ENCODE measurements around the gene ZNF141. TPM values are rescaled to one million over a fixed set of nuclear protein-coding genes. Genes with fewer than 3 reads are reported as not detected.
"Not testable (repeated sequence)": the region's sequence is repeated elsewhere in the genome, so short reads cannot be mapped to it uniquely, and the experiment has no call there.

The ZNF141 gene
- total RNA-seq, result 25.4 and 27.0 TPM in 2 replicates

DNA sequence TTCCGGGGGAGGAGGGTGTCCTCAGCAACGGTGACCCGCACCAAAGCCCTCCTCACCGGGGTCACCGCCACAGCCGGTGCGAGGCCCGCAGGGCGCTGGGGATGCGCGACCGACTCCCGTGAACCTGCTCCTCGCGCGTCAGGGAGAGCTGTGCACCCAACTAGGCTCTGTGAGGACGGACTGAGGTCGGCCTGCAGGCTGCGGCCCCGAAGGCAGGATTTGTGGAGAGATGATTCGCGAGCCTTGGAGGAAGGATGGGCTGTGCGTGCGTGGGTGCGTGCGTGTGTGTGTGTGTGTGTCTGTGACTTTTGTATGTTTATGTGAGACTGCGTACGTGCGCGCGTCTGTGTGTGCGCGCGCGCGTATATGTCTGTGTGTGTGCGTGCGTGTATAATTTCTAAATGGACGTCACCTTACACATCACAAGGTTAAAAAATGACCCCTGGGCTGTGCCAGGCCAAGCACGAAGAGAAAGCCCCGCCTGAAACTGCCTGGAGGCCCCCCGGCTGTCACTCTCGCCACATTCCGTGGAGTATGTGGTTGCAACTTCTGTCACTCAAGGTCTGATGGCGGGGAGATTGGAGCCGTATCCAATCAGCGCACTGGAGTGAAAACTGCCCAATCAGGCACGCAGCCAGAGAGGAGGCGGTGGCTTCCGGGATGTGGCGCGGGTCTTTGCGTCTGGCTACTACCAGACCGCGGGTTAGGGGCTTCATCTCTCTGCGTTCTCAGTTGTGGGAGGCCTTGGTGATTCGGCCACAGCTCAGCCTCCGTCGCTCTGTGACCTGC, at the start of gene ZNF141:
Gene ZNF141, plus strand, starts transcription at position 672 of the 789 bp plus-strand sequence. CDS start 170 bp downstream, outside the sequence.
- peaks cover 54% of the 10 kb centered on the region for H3K36me3 Mint-ChIP-seq (ENCODE audit: low read depth)
- peak; percentile 97 for DNase-seq

GRCh38 chr4:288891-289290, 48.7 kb upstream of the ZNF141 start:
- H3K27me3 Mint-ChIP-seq, result no peaks in the 10 kb centered on the region
- no peaks in the 10 kb centered on the region for H3K4me1 Mint-ChIP-seq
- DNase-seq, result no peak
- no peak overlapping the region for H3K4me3 Mint-ChIP-seq
- no peak overlapping the region for H3K27ac Mint-ChIP-seq
- H3K9me3 Mint-ChIP-seq, result peaks cover 5% of the 10 kb centered on the region
- H3K36me3 Mint-ChIP-seq (ENCODE audit: low read depth), result no peaks in the 10 kb centered on the region
- intact Hi-C loops (cut with micrococcal nuclease), result no loop called here

More for the DNA sequence above, at the start of gene ZNF141:
- Mint-ChIP-seq H3K4me3 (peak within 1 kb of the TSS; percentile 99), H3K4me1 (peaks cover 14% of the 10 kb centered on the region), H3K27ac (peak within 1 kb of the TSS; percentile 100), H3K9me3 (peaks cover 26% of the 10 kb centered on the region), H3K27me3 (peaks cover 2% of the 10 kb centered on the region)
- intact Hi-C loops (cut with micrococcal nuclease), result loop anchor here (1.0 to 5.0 kb wide), 8 partner anchors 95 to 910 kb away; partner anchors contain the start of genes ATP5ME, CTBP1, MYL5 and PIGG

DNA sequence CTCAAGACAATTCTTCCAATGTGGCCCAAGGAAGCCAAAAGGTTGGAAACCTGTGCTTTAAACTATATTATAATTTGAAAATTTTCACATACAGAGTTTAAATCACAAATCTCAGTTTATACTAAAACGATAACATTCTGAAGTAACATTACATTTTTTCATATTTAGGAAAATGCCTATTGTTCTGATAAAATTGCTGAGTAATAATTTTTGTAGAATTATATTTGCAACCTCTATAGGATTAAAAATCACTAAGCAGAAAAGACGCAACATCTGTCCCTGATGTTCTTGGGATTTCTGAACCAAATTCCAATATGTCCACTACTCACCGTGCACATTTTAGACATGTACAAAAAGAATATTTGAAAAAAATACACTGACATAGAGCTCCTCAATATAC, 42.9 kb upstream of the ZNF141 start:
- DNase-seq, result no peak
- intact Hi-C loops (cut with micrococcal nuclease), result no loop called here
- no peak overlapping the region for H3K27ac Mint-ChIP-seq
- no peaks in the 10 kb centered on the region for H3K4me1 Mint-ChIP-seq
- no peak overlapping the region for H3K4me3 Mint-ChIP-seq
- no peaks in the 10 kb centered on the region for H3K27me3 Mint-ChIP-seq
- H3K9me3 Mint-ChIP-seq, result peaks cover 16% of the 10 kb centered on the region
- no peaks in the 10 kb centered on the region for H3K36me3 Mint-ChIP-seq (ENCODE audit: low read depth)

DNA sequence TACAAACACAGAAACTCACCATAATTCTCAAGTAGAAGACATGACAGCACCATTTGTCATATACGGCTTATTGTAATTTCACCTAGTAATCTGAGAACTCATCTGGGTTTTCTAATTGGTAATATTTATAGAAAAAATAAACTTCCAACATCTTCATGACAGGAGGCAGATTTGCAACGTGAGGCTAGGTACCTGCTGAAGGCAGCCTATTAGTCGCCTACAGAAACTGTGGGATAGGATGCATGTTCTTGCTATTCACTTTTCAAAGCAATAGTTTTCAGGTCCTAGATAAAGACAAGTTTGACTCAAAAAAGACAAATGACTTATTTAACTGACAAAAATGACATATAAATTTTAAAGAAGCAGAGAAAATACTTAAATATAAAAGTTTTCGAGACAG, 35.2 kb upstream of the ZNF141 start:
- no peaks in the 10 kb centered on the region for H3K4me1 Mint-ChIP-seq
- H3K27ac Mint-ChIP-seq, result no peak overlapping the region
- H3K4me3 Mint-ChIP-seq, result no peak overlapping the region
- peaks cover 2% of the 10 kb centered on the region for H3K36me3 Mint-ChIP-seq (ENCODE audit: low read depth)
- no peak for DNase-seq
- intact Hi-C loops (cut with micrococcal nuclease), result no loop called here
- H3K9me3 Mint-ChIP-seq, result peaks cover 29% of the 10 kb centered on the region
- H3K27me3 Mint-ChIP-seq, result no peaks in the 10 kb centered on the region

GRCh38 chr4:304516-304915, 33.1 kb upstream of the ZNF141 start:
- DNase-seq; H3K27ac Mint-ChIP-seq; intact Hi-C loops (cut with micrococcal nuclease); H3K4me1 Mint-ChIP-seq; H3K4me3 Mint-ChIP-seq; H3K36me3 Mint-ChIP-seq (ENCODE audit: low read depth); H3K27me3 Mint-ChIP-seq: not testable (repeated sequence)
- peaks cover 22% of the 10 kb centered on the region for H3K9me3 Mint-ChIP-seq

DNA sequence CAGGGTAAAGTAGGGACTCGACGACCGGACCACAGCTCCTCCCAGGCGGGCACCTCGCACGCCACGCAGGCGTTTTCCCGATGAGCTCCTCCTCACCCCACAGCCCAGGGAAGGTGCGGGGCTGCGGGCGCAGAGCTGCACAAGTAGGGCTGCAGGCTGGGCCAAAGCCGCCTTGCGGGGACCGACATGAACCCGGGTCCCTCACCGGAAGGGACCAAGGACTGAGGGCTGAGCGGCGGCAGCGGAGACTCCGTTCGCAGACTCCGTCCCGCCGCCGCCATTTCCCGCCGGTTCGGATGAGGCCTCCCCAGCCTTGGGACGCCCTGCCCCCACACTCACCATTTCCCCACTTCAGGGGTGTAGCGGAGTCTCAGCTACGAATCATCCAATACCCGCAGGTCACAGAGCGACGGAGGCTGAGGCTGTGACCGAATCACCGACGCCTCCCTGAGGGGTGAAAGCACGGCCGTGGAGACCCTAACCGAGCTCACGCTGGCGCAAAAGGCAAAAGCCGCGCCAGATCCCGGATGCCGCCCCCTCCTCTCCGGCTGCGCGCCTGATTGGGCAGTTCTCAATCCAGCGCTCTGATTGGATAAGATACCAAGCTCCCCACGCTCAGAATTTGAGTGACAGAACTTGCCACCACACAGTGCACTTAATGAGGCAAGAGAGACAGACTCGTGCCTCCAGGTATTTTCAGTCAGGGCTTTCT, 32.5 kb upstream of the ZNF141 start, which contains the start of gene ZNF732:
Gene ZNF732, minus strand, starts transcription at position 506 of the 712 bp plus-strand sequence. Its CDS starts 164 bp downstream, at position 342.
- H3K36me3 Mint-ChIP-seq (ENCODE audit: low read depth), result peaks cover 2% of the 10 kb centered on the region
- no peaks in the 10 kb centered on the region for H3K4me1 Mint-ChIP-seq
- intact Hi-C loops (cut with micrococcal nuclease), result no loop called here
- H3K27ac Mint-ChIP-seq, result no peak within 1 kb of the TSS
- DNase-seq, result no peak
- no peak within 1 kb of the TSS for H3K4me3 Mint-ChIP-seq
- H3K9me3 Mint-ChIP-seq, result peaks cover 22% of the 10 kb centered on the region
- no peaks in the 10 kb centered on the region for H3K27me3 Mint-ChIP-seq

- peaks cover 28% of the 10 kb centered on the region for H3K9me3 Mint-ChIP-seq
- intact Hi-C loops (cut with micrococcal nuclease), result no loop called here
Measured at GRCh38 chr4:306551-306961, 31.1 kb upstream of the ZNF141 start.

GRCh38 chr4:309807-310206, 27.8 kb upstream of the ZNF141 start:
- H3K9me3 Mint-ChIP-seq, result peaks cover 11% of the 10 kb centered on the region
- intact Hi-C loops (cut with micrococcal nuclease), result no loop called here
- H3K36me3 Mint-ChIP-seq (ENCODE audit: low read depth), result no peaks in the 10 kb centered on the region
- no peaks in the 10 kb centered on the region for H3K4me1 Mint-ChIP-seq
- no peaks in the 10 kb centered on the region for H3K27me3 Mint-ChIP-seq
- no peak overlapping the region for H3K27ac Mint-ChIP-seq
- no peak overlapping the region for H3K4me3 Mint-ChIP-seq
- no peak for DNase-seq

More at GRCh38 chr4:306551-306961, 31.1 kb upstream of the ZNF141 start:
- no peak for DNase-seq
- Mint-ChIP-seq H3K36me3 (ENCODE audit: low read depth) (no peaks in the 10 kb centered on the region), H3K27ac (no peak overlapping the region), H3K4me3 (no peak overlapping the region), H3K4me1 (no peaks in the 10 kb centered on the region), H3K27me3 (no peaks in the 10 kb centered on the region)

DNA sequence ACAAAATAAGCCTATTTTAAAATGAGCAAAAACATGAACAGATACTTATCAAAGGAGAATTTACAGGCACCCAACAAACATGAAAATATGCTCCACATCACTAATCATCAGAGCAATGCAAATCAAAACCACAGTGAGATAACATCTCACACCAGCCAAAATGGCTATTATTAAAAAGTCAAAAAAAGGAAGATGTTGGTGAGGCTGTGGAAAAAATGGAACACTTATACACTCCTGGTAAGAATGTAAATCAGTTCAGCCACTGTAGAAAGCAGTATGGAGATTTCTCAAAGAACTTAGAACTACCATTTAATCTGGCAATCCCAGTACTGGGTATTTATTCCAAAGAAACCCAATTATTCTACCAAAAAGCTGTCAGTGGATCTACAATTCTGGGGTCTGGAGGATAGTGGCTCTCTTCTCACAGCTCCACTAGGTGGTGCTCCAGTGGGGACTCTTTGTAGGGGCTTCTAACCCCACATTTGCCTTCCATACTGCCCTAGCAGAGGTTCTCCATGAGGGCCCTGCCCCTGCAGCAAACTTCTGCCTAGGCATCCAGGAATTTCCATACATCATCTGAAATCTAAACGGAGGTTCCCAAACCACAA, 23.2 kb upstream of the ZNF141 start:
- intact Hi-C loops (cut with micrococcal nuclease), result no loop called here
- H3K27ac Mint-ChIP-seq, result no peak overlapping the region
- H3K4me1 Mint-ChIP-seq, result no peaks in the 10 kb centered on the region
- no peak for DNase-seq
- no peaks in the 10 kb centered on the region for H3K36me3 Mint-ChIP-seq (ENCODE audit: low read depth)
- H3K4me3 Mint-ChIP-seq, result no peak overlapping the region
- peaks cover 25% of the 10 kb centered on the region for H3K9me3 Mint-ChIP-seq
- no peaks in the 10 kb centered on the region for H3K27me3 Mint-ChIP-seq

DNA sequence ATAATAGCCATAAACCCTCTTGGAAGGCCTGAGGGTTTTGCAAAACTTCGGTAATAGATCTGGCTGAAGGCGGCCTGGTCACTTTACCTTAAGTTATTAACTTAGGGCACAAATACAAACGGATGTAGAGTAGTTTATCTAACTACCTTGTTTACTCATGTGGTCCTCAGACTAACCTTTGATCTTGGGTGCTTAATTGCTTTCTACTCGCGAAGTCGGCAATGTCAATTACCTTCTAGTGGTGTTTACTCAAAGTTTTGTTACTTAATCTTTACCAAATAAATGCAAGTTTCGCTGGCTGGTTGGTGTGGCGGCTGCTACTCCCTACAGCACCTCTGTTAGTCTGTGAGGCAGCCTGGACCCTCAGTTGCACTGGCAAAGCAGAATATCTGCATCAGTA, 8.9 kb upstream of the ZNF141 start:
- no peak overlapping the region for H3K4me3 Mint-ChIP-seq
- no peaks in the 10 kb centered on the region for H3K27me3 Mint-ChIP-seq
- no peaks in the 10 kb centered on the region for H3K4me1 Mint-ChIP-seq

DNA sequence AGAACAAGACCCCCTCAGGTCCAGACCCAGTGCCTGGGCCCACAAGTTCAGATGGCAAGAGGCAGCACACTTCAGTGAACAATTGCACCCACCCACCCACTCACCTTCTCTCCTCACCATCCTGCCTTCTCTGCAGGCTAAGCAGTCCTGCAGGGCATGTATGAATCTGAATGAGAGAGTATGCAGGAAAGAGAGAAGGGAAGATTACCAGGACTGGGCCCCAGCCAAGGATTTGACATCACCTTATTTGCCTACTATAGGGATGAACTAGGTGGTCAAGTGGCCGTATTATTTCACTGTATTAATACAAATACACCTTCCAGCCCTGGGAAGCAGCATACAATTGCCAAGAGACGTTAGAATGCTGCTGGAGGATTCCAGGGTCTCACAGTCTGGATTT, 2.1 kb upstream of the ZNF141 start:
- Mint-ChIP-seq H3K27ac (no peak overlapping the region), H3K4me1 (peaks cover 12% of the 10 kb centered on the region), H3K9me3 (peaks cover 23% of the 10 kb centered on the region), H3K4me3 (peak overlapping the region; percentile 71), H3K27me3 (peaks cover 2% of the 10 kb centered on the region), H3K36me3 (ENCODE audit: low read depth) (peaks cover 39% of the 10 kb centered on the region)
- DNase-seq, result no peak
- intact Hi-C loops (cut with micrococcal nuclease), result loop anchor here (5.0 kb wide), 4 partner anchors 93 to 912 kb away; partner anchors contain the start of genes CTBP1 and ZNF718

More for the DNA sequence above, 8.9 kb upstream of the ZNF141 start:
- DNase-seq, result no peak
- H3K27ac Mint-ChIP-seq, result no peak overlapping the region
- H3K36me3 Mint-ChIP-seq (ENCODE audit: low read depth), result no peaks in the 10 kb centered on the region
- H3K9me3 Mint-ChIP-seq, result peaks cover 6% of the 10 kb centered on the region
- intact Hi-C loops (cut with micrococcal nuclease), result no loop called here

GRCh38 chr4:336099-336892, 1.3 kb upstream of the ZNF141 start:
- peak; percentile 61 for DNase-seq
- intact Hi-C loops (cut with micrococcal nuclease), result loop anchor here (5.0 kb wide), 4 partner anchors 94 to 911 kb away; partner anchors contain the start of genes CTBP1 and ZNF718
- peak overlapping the region; percentile 99 for H3K4me3 Mint-ChIP-seq
- H3K27me3 Mint-ChIP-seq, result peaks cover 2% of the 10 kb centered on the region
- H3K4me1 Mint-ChIP-seq, result peaks cover 12% of the 10 kb centered on the region
- H3K27ac Mint-ChIP-seq, result peak overlapping the region; percentile 56
- peaks cover 23% of the 10 kb centered on the region for H3K9me3 Mint-ChIP-seq
- peaks cover 45% of the 10 kb centered on the region for H3K36me3 Mint-ChIP-seq (ENCODE audit: low read depth)

DNA sequence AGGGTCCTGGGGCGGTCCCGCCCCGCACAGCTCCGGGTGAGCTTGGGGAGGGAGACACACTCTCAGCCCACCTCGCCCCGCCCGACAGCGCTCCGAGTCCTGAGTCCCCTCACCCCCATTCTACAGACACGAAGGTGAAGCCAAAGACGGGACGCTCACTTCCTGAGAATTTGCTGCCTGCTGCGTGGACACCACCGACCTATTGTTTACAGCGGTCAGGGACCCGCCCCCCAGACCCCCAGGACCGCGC, 796 bp upstream of the ZNF141 start:
- intact Hi-C loops (cut with micrococcal nuclease), result loop anchor here (1.0 to 5.0 kb wide), 8 partner anchors 95 to 910 kb away; partner anchors contain the start of genes ATP5ME, CTBP1, MYL5 and PIGG
- Mint-ChIP-seq H3K9me3 (peaks cover 23% of the 10 kb centered on the region), H3K27ac (peak overlapping the region; percentile 100), H3K4me3 (peak overlapping the region; percentile 99), H3K27me3 (peaks cover 2% of the 10 kb centered on the region), H3K4me1 (peaks cover 12% of the 10 kb centered on the region), H3K36me3 (ENCODE audit: low read depth) (peaks cover 50% of the 10 kb centered on the region)
- DNase-seq, result no peak

Data from activated CD4-positive, alpha-beta T cell treated with anti-CD3 and anti-CD28 coated beads, Interleukin-2, amount 10 ng/mL, durations not matched to agents 24 days and 14 days (primary cell).